HCEC 1CT (cell line): ENCODE measurements around the gene SMIM35.
"Not testable (repeated sequence)": the region's sequence is repeated elsewhere in the genome, so short reads cannot be mapped to it uniquely, and the experiment has no call there.

Experiments
- DNase-seq: peaks from one replicate; pipeline ENCODE4 v3.0.0-alpha.2; 2017

Gene SMIM35

GRCh38 chr11:117978291-117978910 is 108.4 kb downstream of the SMIM35 start:
- DNase-seq, result not testable (repeated sequence)

GRCh38 chr11:117977612-117978264 is 109.0 kb downstream of the SMIM35 start:
- not testable (repeated sequence) for DNase-seq

DNA sequence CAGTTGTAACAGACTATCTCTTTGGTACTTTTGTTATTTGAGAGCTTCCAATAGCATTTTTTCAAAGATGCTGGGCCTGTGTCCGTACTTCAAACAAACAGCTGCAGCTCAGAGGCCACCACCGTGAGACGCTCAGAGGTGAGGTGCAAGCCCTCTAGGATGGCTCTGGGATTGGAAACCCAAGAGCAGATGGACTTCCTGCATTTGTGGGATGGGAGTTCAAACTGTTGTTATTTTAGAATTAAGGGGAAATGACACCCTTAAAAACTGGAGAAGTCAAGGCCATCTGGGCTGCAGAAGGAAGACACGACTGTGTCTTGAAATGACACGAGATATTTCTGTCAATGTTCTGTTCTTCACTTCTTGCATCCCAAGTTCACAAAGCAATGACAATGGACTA is 109.7 kb downstream of the SMIM35 start:
- DNase-seq, result no peak

GRCh38 chr11:117976445-117976844 is 110.3 kb downstream of the SMIM35 start:
- DNase-seq, result no peak

GRCh38 chr11:117973503-117973860 is 113.3 kb downstream of the SMIM35 start:
- no peak for DNase-seq

- no peak for DNase-seq
Measured at GRCh38 chr11:117972629-117973502, 113.9 kb downstream of the SMIM35 start.

DNA sequence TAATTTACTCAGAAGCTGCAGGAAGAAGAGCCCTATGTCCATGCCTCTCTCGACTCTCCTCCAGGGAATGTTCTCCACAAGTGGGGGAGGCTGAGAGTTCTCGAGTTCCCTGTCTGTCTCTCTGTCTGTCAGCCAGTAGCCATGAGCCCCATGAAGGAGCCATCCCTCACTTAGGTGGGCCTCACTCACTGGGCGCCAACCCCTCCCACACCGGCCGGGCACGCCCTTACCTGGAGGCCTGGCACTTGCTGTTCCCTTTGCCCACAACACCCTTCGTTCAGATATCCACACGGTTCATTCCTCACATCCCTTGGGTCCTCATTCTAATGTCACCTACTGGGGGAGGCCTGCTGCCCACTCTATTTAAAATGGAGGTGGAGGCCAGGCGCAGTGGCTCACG is 114.7 kb downstream of the SMIM35 start:
- no peak for DNase-seq

- DNase-seq, result no peak
Measured at GRCh38 chr11:117970400-117971024, 116.3 kb downstream of the SMIM35 start.

GRCh38 chr11:117969160-117969991 is 117.4 kb downstream of the SMIM35 start:
- DNase-seq, result no peak

DNA sequence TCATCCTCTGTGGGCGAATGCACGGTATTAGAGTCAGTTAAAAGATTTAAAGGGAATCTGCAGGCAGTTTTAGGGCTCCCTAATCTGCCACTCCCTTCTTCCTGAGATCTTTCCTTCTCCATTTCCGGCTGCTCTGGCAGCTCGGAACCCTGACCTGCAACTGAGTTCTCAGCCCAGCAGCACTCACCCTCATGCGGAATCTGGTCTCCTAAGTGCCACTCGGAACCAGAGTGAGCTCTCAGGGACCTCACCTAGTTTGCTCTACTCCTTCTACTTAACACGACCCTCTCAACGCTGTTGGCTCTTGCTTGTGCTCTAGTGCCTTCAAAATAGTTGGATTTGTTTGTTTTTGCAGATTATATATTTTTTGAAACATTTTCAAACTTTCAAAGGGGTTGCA is 119.9 kb downstream of the SMIM35 start:
- no peak for DNase-seq

- no peak for DNase-seq
Measured at GRCh38 chr11:117962826-117963225, 123.9 kb downstream of the SMIM35 start.

- no peak for DNase-seq
Measured at GRCh38 chr11:117961896-117962295, 124.9 kb downstream of the SMIM35 start.

GRCh38 chr11:117960406-117960805 is 126.4 kb downstream of the SMIM35 start:
- no peak for DNase-seq

GRCh38 chr11:117959438-117960149 is 127.2 kb downstream of the SMIM35 start:
- no peak for DNase-seq

DNA sequence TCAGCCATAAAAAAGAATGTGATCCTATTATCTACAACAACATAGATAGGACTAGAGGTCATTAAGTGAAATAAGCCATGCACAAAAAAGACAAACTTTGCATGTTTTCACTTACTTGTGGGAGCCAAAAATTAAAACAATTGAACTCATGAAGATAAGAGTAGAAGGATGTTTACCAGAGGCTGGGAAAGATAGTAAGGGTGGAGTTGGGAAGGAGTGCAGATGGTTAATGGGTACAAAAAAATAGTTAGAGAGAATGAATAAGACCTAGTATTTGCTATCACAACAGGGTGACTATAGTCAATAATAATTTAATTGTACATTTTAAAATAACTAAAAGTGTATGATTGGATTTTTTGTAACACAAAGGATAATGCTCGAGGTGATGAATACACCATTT is 127.8 kb downstream of the SMIM35 start:
- no peak for DNase-seq
